Neural cell (in vitro differentiated cells): ENCODE results near the gene TMPRSS3. TPM values are rescaled to one million over a fixed set of nuclear protein-coding genes. Genes with fewer than 3 reads are reported as not detected.

Experiments
- H2AFZ ChIP-seq: fragments of 200-600, 300-800 bp; sonication (generic), shearing (Covaris generic); 2 replicates; pipeline ENCODE4 v1.6.0; 2014; ENCODE audit warnings: low read depth, mild to moderate bottlenecking, antibody characterized with exemption, low read length, moderate library complexity
- H3F3A ChIP-seq: fragments of 200-600 bp; shearing (Covaris generic); 2 replicates; pipeline ENCODE4 v1.6.1; 2016; ENCODE audit warnings: mild to moderate bottlenecking, moderate library complexity, mixed read lengths, antibody characterized with exemption, low read length; ENCODE audit not compliant: insufficient read depth, poor library complexity, severe bottlenecking
- H3K27ac ChIP-seq: fragments of 200-600, 300-800 bp; sonication (generic), shearing (Covaris generic); 2 replicates; pipeline ENCODE4 v1.5.1; 2014; ENCODE audit warnings: mild to moderate bottlenecking, low read length, moderate library complexity
- H3K27me3 ChIP-seq: fragments of 300-800, 200-600 bp; sonication (generic), shearing (Covaris generic); 2 replicates; pipeline ENCODE4 v1.6.0; 2014; ENCODE audit warnings: mild to moderate bottlenecking, low read depth, low read length, moderate library complexity; ENCODE audit not compliant: insufficient read depth
- H3K36me3 ChIP-seq: fragments of 300-800, 200-600 bp; sonication (generic), shearing (Covaris generic); 2 replicates; pipeline ENCODE4 v1.5.1; 2014; ENCODE audit warnings: mild to moderate bottlenecking, antibody characterized with exemption, low read length, moderate library complexity; ENCODE audit not compliant: insufficient read depth
- H3K4me2 ChIP-seq: fragments of 300-800, 200-600 bp; sonication (generic), shearing (Covaris generic); 2 replicates; pipeline ENCODE4 v1.6.0; 2014; ENCODE audit warnings: mild to moderate bottlenecking, low read length
- H3K4me3 ChIP-seq: fragments of 300-800, 200-600 bp; sonication (generic), shearing (Covaris generic); 2 replicates; pipeline ENCODE4 v1.5.1; 2014; ENCODE audit warnings: mild to moderate bottlenecking, low read length, moderate library complexity
- H3K79me2 ChIP-seq: fragments of 200-600 bp; shearing (Covaris generic); replicated peaks from 2 replicates; pipeline ENCODE4 v1.6.0; 2014; ENCODE audit warnings: mild to moderate bottlenecking, low read length, moderate library complexity; ENCODE audit not compliant: insufficient read depth
- H3K9ac ChIP-seq: fragments of 300-800, 200-600 bp; sonication (generic), shearing (Covaris generic); 2 replicates; pipeline ENCODE4 v1.6.1; 2016; ENCODE audit warnings: mild to moderate bottlenecking, low read length, mixed read lengths
- H3K9me2 ChIP-seq: fragments of 200-600 bp; shearing (Covaris generic); 2 replicates; pipeline ENCODE4 v1.6.1; 2016; ENCODE audit warnings: mild to moderate bottlenecking, low read length, mixed read lengths; ENCODE audit not compliant: insufficient read depth
- H3K9me3 ChIP-seq: fragments of 200-600, 300-800 bp; sonication (generic), shearing (Covaris generic); 2 replicates; pipeline ENCODE4 v1.6.1; 2016; ENCODE audit warnings: mild to moderate bottlenecking, mixed run types, low read length, moderate library complexity, mixed read lengths
- H4K20me1 ChIP-seq: fragments of 200-600 bp; shearing (Covaris generic); 2 replicates; pipeline ENCODE4 v1.6.1; 2016; ENCODE audit warnings: mild to moderate bottlenecking, mixed run types; ENCODE audit not compliant: insufficient read depth
- CTCF ChIP-seq: fragments of 450-650 bp; IDR thresholded peaks from 2 replicates; pipeline ENCODE4 v1.5.1; 2014; ENCODE audit warnings: antibody characterized with exemption, mild to moderate bottlenecking, moderate library complexity; ENCODE audit not compliant: poor library complexity, severe bottlenecking
- EP300 ChIP-seq: fragments of 450-650 bp; conservative IDR thresholded peaks from 2 replicates; pipeline ENCODE4 v1.6.1; 2014; ENCODE audit warnings: antibody characterized with exemption, mild to moderate bottlenecking, moderate library complexity; ENCODE audit not compliant: poor library complexity, severe bottlenecking
- EZH2 ChIP-seq: fragments of 200-600, 300-800 bp; shearing (Covaris generic), sonication (generic); IDR thresholded peaks from 2 replicates; pipeline ENCODE4 v1.6.1; 2014; ENCODE audit warnings: antibody characterized with exemption, low read length, borderline replicate concordance, mild to moderate bottlenecking; ENCODE audit not compliant: insufficient read depth, poor library complexity, severe bottlenecking
- MXI1 ChIP-seq: fragments of 450-650 bp; conservative IDR thresholded peaks from 2 replicates; pipeline ENCODE4 v1.6.1; 2014; ENCODE audit warnings: antibody characterized with exemption, mild to moderate bottlenecking; ENCODE audit not compliant: poor library complexity, severe bottlenecking
- POLR2AphosphoS5 ChIP-seq: IDR thresholded peaks from 2 replicates; pipeline ENCODE4 v1.6.1; 2012
- RAD21 ChIP-seq: fragments of 450-650 bp; conservative IDR thresholded peaks from 2 replicates; pipeline ENCODE4 v1.6.1; 2014; ENCODE audit warnings: antibody characterized with exemption, mild to moderate bottlenecking, moderate library complexity
- REST ChIP-seq: IDR thresholded peaks from 2 replicates; pipeline ENCODE4 v1.6.1; 2012; ENCODE audit warnings: borderline replicate concordance
- SMC3 ChIP-seq: fragments of 450-650 bp; conservative IDR thresholded peaks from 2 replicates; pipeline ENCODE4 v1.6.1; 2014; ENCODE audit warnings: antibody characterized with exemption, mild to moderate bottlenecking, moderate library complexity; ENCODE audit not compliant: poor library complexity
- TAF1 ChIP-seq: IDR thresholded peaks from 2 replicates; pipeline ENCODE4 v1.6.1; 2012; ENCODE audit warnings: low read depth
- polyA plus RNA-seq: library from polyadenylated mRNA; depleted of rRNA; stranded (reverse); fragments of >200 nt; gene quantifications from 2 replicates; pipeline ENCODE4 v1.2.3, GENCODE V29; 2014

Gene TMPRSS3
- polyA plus RNA-seq, 1 donor from 2014 or later: 0.12 TPM

- Histone ChIP-seq H3K36me3 (no peaks in the 10 kb centered on the region), H3K27ac (no peak overlapping the region), H4K20me1 (no peaks in the 10 kb centered on the region), H3K9ac (no peak overlapping the region), H3F3A (no peaks in the 10 kb centered on the region), H3K4me3 (no peak overlapping the region), H3K9me3 (no peaks in the 10 kb centered on the region), H3K9me2 (no peaks in the 10 kb centered on the region), H3K4me2 (no peak overlapping the region), H2AFZ (no peak overlapping the region), H3K79me2 (no peaks in the 10 kb centered on the region), H3K27me3 (no peaks in the 10 kb centered on the region)
- TF ChIP-seq RAD21 (no peak), SMC3 (no peak), REST (no peak), POLR2AphosphoS5 (no peak), CTCF (no peak), EZH2 (no peak), TAF1 (no peak), MXI1 (no peak), EP300 (no peak)
Measured at GRCh38 chr21:42390696-42391095, 5.2 kb downstream of the TMPRSS3 start.

- H3K9me2 ChIP-seq: no peaks in the 10 kb centered on the region
- no peaks in the 10 kb centered on the region for H3F3A ChIP-seq
- no peaks in the 10 kb centered on the region for H3K27me3 ChIP-seq
- no peaks in the 10 kb centered on the region for H3K79me2 ChIP-seq
- H3K9ac ChIP-seq: no peak overlapping the region
- TF ChIP-seq EP300: no peak
- TF ChIP-seq MXI1: no peak
- TF ChIP-seq TAF1: no peak
- no peak for TF ChIP-seq EZH2
- TF ChIP-seq RAD21: no peak
- no peak for TF ChIP-seq REST
- no peak for TF ChIP-seq POLR2AphosphoS5
- no peak for TF ChIP-seq SMC3
- TF ChIP-seq CTCF: no peak
- H3K4me2 ChIP-seq: no peak overlapping the region
- H2AFZ ChIP-seq: no peak overlapping the region
- no peak overlapping the region for H3K27ac ChIP-seq
- H3K36me3 ChIP-seq: no peaks in the 10 kb centered on the region
- no peaks in the 10 kb centered on the region for H3K9me3 ChIP-seq
- no peak overlapping the region for H3K4me3 ChIP-seq
- H4K20me1 ChIP-seq: no peaks in the 10 kb centered on the region
Measured at GRCh38 chr21:42390193-42390592, 5.7 kb downstream of the TMPRSS3 start.
